Mammary epithelial cell (primary cell): ENCODE data around the gene CPA5.

ENCODE experiments used
- CTCF ChIP-seq, 2 donors: IDR thresholded peaks in 1 of 2; conservative IDR thresholded peaks in 1 of 2; 2 replicates each; pipeline ENCODE4 v1.5.1; 2011 to 2012; ENCODE audit warnings: inconsistent platforms in 2 of 2, low read length in 2 of 2, mild to moderate bottlenecking in 2 of 2, control low read depth in 1 of 2, low read depth in 1 of 2; ENCODE audit not compliant: insufficient read depth in 1 of 2; ENCODE audit errors: extremely low read depth in 1 of 2
- EZH2 ChIP-seq: IDR thresholded peaks from 2 replicates; pipeline ENCODE4 v1.6.1; 2012; ENCODE audit warnings: low read length, inconsistent platforms, borderline replicate concordance

DNA sequence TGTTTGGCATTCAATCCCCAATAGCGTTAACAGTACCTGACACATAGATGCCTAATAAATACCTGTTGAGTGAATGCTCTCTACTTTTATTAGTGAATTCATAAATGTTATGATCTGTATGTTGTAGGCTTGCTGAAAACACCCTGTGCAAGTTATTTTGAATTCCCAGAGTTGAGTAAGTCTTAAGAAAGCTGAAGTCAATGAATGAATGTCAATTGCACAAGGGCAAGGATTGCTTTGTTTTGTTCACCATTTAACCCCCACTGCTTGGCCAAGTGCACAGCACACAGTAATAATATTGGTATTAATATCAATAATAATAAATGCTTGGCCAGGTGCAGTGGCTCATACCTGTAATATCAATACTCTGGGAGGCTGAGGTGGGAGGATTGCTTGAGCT, 45.9 kb downstream of the CPA5 start:
- TF ChIP-seq CTCF (conservative IDR thresholded peaks at IDR 0.05 in 1 of 2, IDR thresholded peaks at IDR 0.05 in 1 of 2; ENCODE audit: extremely low read depth in 1 of 2, insufficient read depth in 1 of 2, low read depth in 1 of 2, low read length in 2 of 2) = no peak
- no peak for TF ChIP-seq EZH2
